ENCODE data around the gene MYO1A.
"Not testable (repeated sequence)": the region's sequence is repeated elsewhere in the genome, so short reads cannot be mapped to it uniquely, and the experiment has no call there.

The MYO1A gene

GRCh38 chr12:56995930-56996496, 53.9 kb downstream of the MYO1A start:
- DNase-seq (ENCODE audit: low spot score in 2 of 2): no peak
- Histone ChIP-seq H3K27me3 (ENCODE audit: low read depth) (no peaks in the 10 kb centered on the region), H3K4me1 (no peaks in the 10 kb centered on the region), H3K9me3 (no peaks in the 10 kb centered on the region; the same call in 1 of the 2 replicates), H3K36me3 (replicated peaks) (peaks cover 13% of the 10 kb centered on the region), H3K4me3 (no peak overlapping the region)
- in situ Hi-C loops (cut with MboI; ENCODE audit: low sequenced_read_pairs): no loop called here

DNA sequence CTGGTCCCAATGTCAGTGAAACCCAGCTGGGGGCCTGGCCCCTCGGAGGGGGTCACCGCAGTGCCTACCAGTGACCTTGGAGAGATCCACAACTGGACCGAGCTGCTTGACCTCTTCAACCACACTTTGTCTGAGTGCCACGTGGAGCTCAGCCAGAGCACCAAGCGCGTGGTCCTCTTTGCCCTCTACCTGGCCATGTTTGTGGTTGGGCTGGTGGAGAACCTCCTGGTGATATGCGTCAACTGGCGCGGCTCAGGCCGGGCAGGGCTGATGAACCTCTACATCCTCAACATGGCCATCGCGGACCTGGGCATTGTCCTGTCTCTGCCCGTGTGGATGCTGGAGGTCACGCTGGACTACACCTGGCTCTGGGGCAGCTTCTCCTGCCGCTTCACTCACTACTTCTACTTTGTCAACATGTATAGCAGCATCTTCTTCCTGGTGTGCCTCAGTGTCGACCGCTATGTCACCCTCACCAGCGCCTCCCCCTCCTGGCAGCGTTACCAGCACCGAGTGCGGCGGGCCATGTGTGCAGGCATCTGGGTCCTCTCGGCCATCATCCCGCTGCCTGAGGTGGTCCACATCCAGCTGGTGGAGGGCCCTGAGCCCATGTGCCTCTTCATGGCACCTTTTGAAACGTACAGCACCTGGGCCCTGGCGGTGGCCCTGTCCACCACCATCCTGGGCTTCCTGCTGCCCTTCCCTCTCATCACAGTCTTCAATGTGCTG, 54.6 kb downstream of the MYO1A start:
- Histone ChIP-seq H3K36me3 (replicated peaks) (peaks cover 7% of the 10 kb centered on the region), H3K4me1 (no peaks in the 10 kb centered on the region), H3K4me3 (no peak overlapping the region), H3K27me3 (ENCODE audit: low read depth) (peaks cover 3% of the 10 kb centered on the region; the same call in 1 of the 2 replicates), H3K9me3 (no peaks in the 10 kb centered on the region; the same call in 1 of the 2 replicates)
- in situ Hi-C loops (cut with MboI; ENCODE audit: low sequenced_read_pairs): no loop called here
- no peak for DNase-seq (ENCODE audit: low spot score in 2 of 2)

- in situ Hi-C loops (cut with MboI; ENCODE audit: low sequenced_read_pairs): no loop called here
- peaks cover 3% of the 10 kb centered on the region; the same call in 1 of the 2 replicates for H3K27me3 ChIP-seq (ENCODE audit: low read depth)
- no peaks in the 10 kb centered on the region; the same call in 1 of the 2 replicates for H3K36me3 ChIP-seq (replicated peaks)
- no peaks in the 10 kb centered on the region; the same call in 1 of the 2 replicates for H3K9me3 ChIP-seq
- DNase-seq (ENCODE audit: low spot score in 2 of 2): no peak
- H3K4me1 ChIP-seq: no peaks in the 10 kb centered on the region; the same call in 1 of the 2 replicates
- H3K4me3 ChIP-seq: no peak overlapping the region
Measured at GRCh38 chr12:56994231-56994746, 55.6 kb downstream of the MYO1A start.

DNA sequence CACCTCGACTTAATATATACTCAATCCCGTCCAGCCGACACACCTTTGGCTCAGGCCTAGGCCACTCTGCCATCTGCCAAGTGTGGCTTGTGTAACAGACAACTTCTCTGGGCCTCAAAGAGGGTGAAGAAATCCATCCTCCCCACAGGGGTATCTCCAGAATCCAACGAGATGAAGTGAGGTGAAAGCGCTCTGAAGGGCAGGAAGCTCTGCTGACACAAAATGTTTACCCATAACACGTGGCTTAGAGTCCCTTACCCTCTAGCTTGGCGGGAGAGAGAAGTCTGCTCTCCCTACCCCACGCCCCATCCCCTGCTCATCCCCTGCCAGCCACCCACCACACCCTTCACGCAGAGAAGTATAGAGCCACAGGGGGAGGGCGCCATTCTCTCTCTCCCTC, 56.6 kb downstream of the MYO1A start:
- DNase-seq (ENCODE audit: low spot score in 2 of 2): no peak
- Histone ChIP-seq H3K36me3 (replicated peaks) (no peaks in the 10 kb centered on the region), H3K4me3 (no peak overlapping the region), H3K4me1 (no peaks in the 10 kb centered on the region; the same call in 1 of the 2 replicates), H3K9me3 (no peaks in the 10 kb centered on the region), H3K27me3 (ENCODE audit: low read depth) (peaks cover 11% of the 10 kb centered on the region; the same call in 1 of the 2 replicates)
- in situ Hi-C loops (cut with MboI; ENCODE audit: low sequenced_read_pairs): no loop called here

DNA sequence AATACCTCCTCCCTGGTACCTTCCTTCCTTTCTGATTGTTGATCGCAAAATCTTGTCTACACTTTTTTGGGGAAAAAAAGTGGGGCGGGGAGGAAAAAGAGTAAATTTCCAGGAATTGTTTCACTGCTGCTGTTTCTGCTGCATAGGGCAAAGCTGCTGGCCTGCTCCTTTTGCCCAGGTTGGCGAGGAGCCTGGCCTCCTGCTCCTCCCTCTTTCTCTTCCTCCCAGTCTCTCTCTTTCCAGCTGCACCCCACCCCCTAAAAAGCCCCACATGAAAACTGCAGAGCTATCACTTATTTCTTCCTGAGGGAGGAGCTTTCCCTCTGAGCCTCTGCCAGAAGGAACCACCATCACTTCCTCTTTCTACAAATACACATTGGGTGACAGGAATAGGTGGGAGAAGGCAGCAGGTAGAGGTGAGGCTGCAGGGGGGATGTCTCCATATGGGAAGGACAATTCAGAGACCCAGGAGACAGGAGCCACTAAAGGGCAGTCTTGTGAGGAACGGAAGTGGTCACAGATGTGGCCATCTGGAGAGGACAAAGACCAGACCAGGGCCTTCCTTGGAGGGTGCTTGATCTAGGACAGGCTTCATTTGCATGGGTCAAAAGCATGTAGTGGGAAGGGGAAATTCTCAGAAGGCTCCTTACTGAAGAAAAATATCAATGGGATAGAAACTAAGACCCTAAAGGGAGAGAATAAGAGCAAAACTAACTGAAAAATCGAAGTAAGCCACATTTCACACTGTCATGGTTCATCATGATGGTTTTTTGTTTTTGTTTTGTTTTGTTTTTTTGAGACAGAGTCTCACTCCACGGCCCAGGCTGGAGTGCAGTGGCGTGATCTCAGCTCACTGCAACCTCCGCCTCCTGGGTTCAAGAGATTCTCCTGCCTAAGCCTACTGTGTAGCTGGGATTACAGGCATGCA, 58.3 kb downstream of the MYO1A start:
- no peaks in the 10 kb centered on the region for H3K9me3 ChIP-seq
- no peaks in the 10 kb centered on the region for H3K36me3 ChIP-seq (replicated peaks)
- H3K4me3 ChIP-seq: no peak overlapping the region
- H3K27me3 ChIP-seq (ENCODE audit: low read depth): peaks cover 15% of the 10 kb centered on the region; the same call in 1 of the 2 replicates
- in situ Hi-C loops (cut with MboI; ENCODE audit: low sequenced_read_pairs): no loop called here
- DNase-seq (ENCODE audit: low spot score in 2 of 2): no peak
- peaks cover 5% of the 10 kb centered on the region for H3K4me1 ChIP-seq

- Histone ChIP-seq H3K9me3 (no peaks in the 10 kb centered on the region), H3K4me3 (no peak overlapping the region), H3K27me3 (ENCODE audit: low read depth) (peaks cover 17% of the 10 kb centered on the region; the same call in 1 of the 2 replicates), H3K36me3 (replicated peaks) (no peaks in the 10 kb centered on the region), H3K4me1 (peaks cover 5% of the 10 kb centered on the region)
- in situ Hi-C loops (cut with MboI; ENCODE audit: low sequenced_read_pairs): no loop called here
- no peak for DNase-seq (ENCODE audit: low spot score in 2 of 2)
Measured at GRCh38 chr12:56990648-56991318, 59.1 kb downstream of the MYO1A start.

DNA sequence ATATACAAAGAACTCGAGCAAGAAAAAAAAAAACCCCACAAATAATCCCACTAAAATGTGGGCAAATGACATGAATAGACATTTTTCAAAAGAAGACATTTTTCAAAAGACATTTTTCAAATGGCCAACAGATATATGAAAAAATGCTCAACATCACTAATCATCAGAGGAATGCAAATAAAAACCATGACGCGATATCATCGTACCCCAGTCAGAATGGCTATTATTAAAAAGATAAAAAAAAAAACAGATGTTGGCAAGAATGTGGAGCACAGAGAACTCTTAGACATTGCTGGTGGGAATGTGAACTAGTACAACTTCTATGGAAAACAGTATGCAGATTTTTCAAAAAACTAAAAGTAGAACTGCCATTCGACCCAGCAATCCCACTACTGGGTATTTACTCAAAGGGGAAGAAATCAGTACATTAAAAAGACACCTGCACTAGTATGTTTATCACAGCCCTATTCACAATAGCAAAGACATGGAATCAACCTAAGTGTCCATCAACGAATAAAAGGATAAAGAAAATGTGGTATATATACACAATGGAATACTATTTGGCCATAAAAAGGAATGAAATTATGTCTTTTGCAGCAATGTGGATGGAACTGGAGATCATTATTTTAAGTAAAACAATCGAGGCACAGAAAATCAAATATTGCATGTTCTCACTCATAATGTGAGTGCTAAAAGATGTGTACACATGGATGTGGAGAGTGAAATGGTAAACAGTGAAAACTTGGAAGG, 59.9 kb downstream of the MYO1A start:
- Histone ChIP-seq H3K4me3 (no peak overlapping the region), H3K4me1 (peaks cover 5% of the 10 kb centered on the region), H3K36me3 (replicated peaks) (no peaks in the 10 kb centered on the region), H3K9me3 (no peaks in the 10 kb centered on the region), H3K27me3 (ENCODE audit: low read depth) (peaks cover 17% of the 10 kb centered on the region; the same call in 1 of the 2 replicates)
- no peak for DNase-seq (ENCODE audit: low spot score in 2 of 2)
- in situ Hi-C loops (cut with MboI; ENCODE audit: low sequenced_read_pairs): loop anchor here (5.0 kb wide), 1 partner anchor 238 kb away; the partner anchor contains the start of gene PRIM1

DNA sequence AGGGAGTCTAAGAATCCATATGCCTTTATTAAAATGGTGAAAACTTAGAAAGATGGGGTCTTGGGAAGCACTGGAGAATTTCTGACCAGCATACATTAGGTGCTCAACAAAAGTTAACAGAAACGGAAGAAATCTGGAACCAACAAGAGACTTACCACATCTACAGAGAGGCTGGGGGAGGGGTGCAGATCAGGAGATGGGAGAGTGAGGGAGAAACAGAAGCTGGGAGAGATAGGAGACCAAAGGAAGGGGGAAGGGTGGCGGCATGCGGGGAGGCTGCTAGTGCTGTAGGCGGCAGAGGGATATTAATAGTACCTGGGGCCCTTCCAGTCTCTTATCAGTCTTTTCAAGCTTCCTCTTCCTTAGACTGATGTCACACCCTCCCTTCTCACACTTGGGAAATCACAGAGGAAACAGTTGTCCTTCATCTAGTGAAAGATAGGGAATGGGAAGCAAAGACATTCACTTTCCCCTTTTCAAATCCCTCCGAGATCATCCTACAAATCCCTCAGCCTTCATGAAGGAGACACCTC, 61.7 kb downstream of the MYO1A start:
- Histone ChIP-seq H3K4me3 (no peak overlapping the region), H3K9me3 (no peaks in the 10 kb centered on the region), H3K27me3 (ENCODE audit: low read depth) (peaks cover 17% of the 10 kb centered on the region; the same call in 1 of the 2 replicates), H3K4me1 (peaks cover 5% of the 10 kb centered on the region), H3K36me3 (replicated peaks) (no peaks in the 10 kb centered on the region)
- in situ Hi-C loops (cut with MboI; ENCODE audit: low sequenced_read_pairs): loop anchor here (5.0 kb wide), 1 partner anchor 236 kb away; the partner anchor contains the start of gene PRIM1
- no peak for DNase-seq (ENCODE audit: low spot score in 2 of 2)

DNA sequence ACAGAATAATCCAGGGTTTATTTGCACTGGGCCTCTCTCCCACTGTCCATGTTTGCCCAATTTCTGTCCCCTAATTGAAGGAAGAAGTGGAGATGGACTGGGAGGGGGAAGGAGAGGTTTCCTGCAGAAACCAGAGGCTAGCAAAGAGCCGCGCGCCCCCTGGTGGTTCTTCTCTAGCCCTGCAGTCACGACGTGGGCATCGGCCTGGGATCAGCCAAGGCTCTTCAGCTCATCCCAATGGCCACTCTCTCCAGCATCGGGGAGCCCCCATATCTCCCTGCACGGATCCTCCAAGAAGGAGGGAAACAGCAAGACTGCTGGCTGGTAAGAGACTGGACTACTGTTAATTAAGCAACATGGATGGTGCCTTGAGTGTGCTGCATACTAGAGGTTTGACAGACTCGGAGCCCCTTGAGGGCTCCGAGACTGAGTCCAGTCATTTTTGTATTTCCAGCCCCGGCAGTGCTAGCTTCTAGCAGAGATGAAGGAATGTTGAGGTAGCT, 62.3 kb downstream of the MYO1A start:
- Histone ChIP-seq H3K36me3 (replicated peaks) (no peaks in the 10 kb centered on the region), H3K27me3 (ENCODE audit: low read depth) (peaks cover 17% of the 10 kb centered on the region; the same call in 1 of the 2 replicates), H3K4me1 (peaks cover 5% of the 10 kb centered on the region), H3K9me3 (no peaks in the 10 kb centered on the region), H3K4me3 (no peak overlapping the region)
- in situ Hi-C loops (cut with MboI; ENCODE audit: low sequenced_read_pairs): loop anchor here (5.0 kb wide), 1 partner anchor 235 kb away; the partner anchor contains the start of gene PRIM1
- peak; percentile 76 to 88 for DNase-seq (ENCODE audit: low spot score in 2 of 2)

- H3K4me3 ChIP-seq: no peak overlapping the region
- H3K9me3 ChIP-seq: no peaks in the 10 kb centered on the region
- in situ Hi-C loops (cut with MboI; ENCODE audit: low sequenced_read_pairs): loop anchor here (5.0 kb wide), 1 partner anchor 235 kb away; the partner anchor contains the start of gene PRIM1
- peaks cover 17% of the 10 kb centered on the region; the same call in 1 of the 2 replicates for H3K27me3 ChIP-seq (ENCODE audit: low read depth)
- H3K4me1 ChIP-seq: peaks cover 5% of the 10 kb centered on the region
- DNase-seq (ENCODE audit: low spot score in 2 of 2): no peak
- no peaks in the 10 kb centered on the region for H3K36me3 ChIP-seq (replicated peaks)
Measured at GRCh38 chr12:56987011-56987410, 62.9 kb downstream of the MYO1A start.

GRCh38 chr12:56985714-56986113, 64.2 kb downstream of the MYO1A start:
- H3K36me3 ChIP-seq (replicated peaks); H3K4me1 ChIP-seq; H3K9me3 ChIP-seq; H3K4me3 ChIP-seq; DNase-seq (ENCODE audit: low spot score in 2 of 2): not testable (repeated sequence)
- peaks cover 16% of the 10 kb centered on the region; the same call in 1 of the 2 replicates for H3K27me3 ChIP-seq (ENCODE audit: low read depth)
- in situ Hi-C loops (cut with MboI; ENCODE audit: low sequenced_read_pairs): loop anchor here (5.0 kb wide), 1 partner anchor 233 kb away; the partner anchor contains the start of gene PRIM1

- H3K9me3 ChIP-seq: no peaks in the 10 kb centered on the region
- H3K4me1 ChIP-seq: peaks cover 5% of the 10 kb centered on the region; the same call in 1 of the 2 replicates
- in situ Hi-C loops (cut with MboI; ENCODE audit: low sequenced_read_pairs): no loop called here
- DNase-seq (ENCODE audit: low spot score in 2 of 2): no peak
- H3K4me3 ChIP-seq: no peak overlapping the region
- H3K36me3 ChIP-seq (replicated peaks): no peaks in the 10 kb centered on the region
- peaks cover 7% of the 10 kb centered on the region; the same call in 1 of the 2 replicates for H3K27me3 ChIP-seq (ENCODE audit: low read depth)
Measured at GRCh38 chr12:56983386-56983785, 66.5 kb downstream of the MYO1A start.

All from HAP-1 (cell line).